Hepatocyte (in vitro differentiated cells): ENCODE results near the gene P2RY2.
"Not testable (repeated sequence)": the region's sequence is repeated elsewhere in the genome, so short reads cannot be mapped to it uniquely, and the experiment has no call there.

Experiments used
- CTCF ChIP-seq: fragments of 200-600 bp; sonication (generic); IDR thresholded peaks from 2 replicates; pipeline ENCODE4 v1.5.1; 2016; ENCODE audit warnings: antibody characterized with exemption, mild to moderate bottlenecking; ENCODE audit not compliant: poor library complexity
- EZH2 ChIP-seq: fragments of 200-600 bp; sonication (generic); IDR thresholded peaks from 2 replicates; pipeline ENCODE4 v1.6.1; 2016; ENCODE audit warnings: antibody characterized with exemption, mild to moderate bottlenecking, borderline replicate concordance
- EZH2phosphoT487 ChIP-seq: fragments of 200-600 bp; sonication (generic); IDR thresholded peaks from one replicate; pipeline ENCODE4 v1.6.1; 2018; ENCODE audit warnings: antibody characterized with exemption, mild to moderate bottlenecking, low read depth, moderate library complexity; ENCODE audit not compliant: unreplicated experiment, severe bottlenecking

- TF ChIP-seq CTCF, EZH2, EZH2phosphoT487: not testable (repeated sequence)
Measured at GRCh38 chr11:73274191-73274590, 56.1 kb downstream of the P2RY2 start.
